Epithelial cell of proximal tubule (primary cell): ENCODE results near the gene EXOC5. TPM values are rescaled to one million over a fixed set of nuclear protein-coding genes. Genes with fewer than 3 reads are reported as not detected.
A peak's percentile ranks its signal among the peaks of the same experiment; 100 is the strongest.

Experiments
- DNase-seq: peaks from one replicate; pipeline ENCODE4 v3.0.0-alpha.2; 2011; ENCODE audit warnings: low read depth
- H3K4me3 ChIP-seq: 2 replicates; pipeline ENCODE4 v1.5.1; 2011; ENCODE audit warnings: low read depth, mild to moderate bottlenecking, low read length
- CTCF ChIP-seq: conservative IDR thresholded peaks from 2 replicates; pipeline ENCODE4 v1.5.1; 2012; ENCODE audit warnings: low read depth, mild to moderate bottlenecking, low read length
- total RNA-seq: library from RNA; depleted of rRNA; stranded (reverse); fragments of >200 nt; gene quantifications from 2 replicates; pipeline ENCODE4 v1.2.3, GENCODE V29; 2015

EXOC5 gene
- total RNA-seq, 1 donor from 2014 or later: 43.8 TPM

- TF ChIP-seq CTCF: peak; percentile 43
- no peak overlapping the region for H3K4me3 ChIP-seq
- no peak for DNase-seq
Measured at GRCh38 chr14:57189070-57189469, 79.6 kb downstream of the EXOC5 start.

GRCh38 chr14:57182760-57183503, 85.8 kb downstream of the EXOC5 start:
- DNase-seq: no peak
- no peak overlapping the region for H3K4me3 ChIP-seq
- TF ChIP-seq CTCF: peak; percentile 73

- TF ChIP-seq CTCF: no peak
- no peak overlapping the region for H3K4me3 ChIP-seq
- no peak for DNase-seq
Measured at GRCh38 chr14:57179273-57179672, 89.4 kb downstream of the EXOC5 start.

- DNase-seq: no peak
- TF ChIP-seq CTCF: no peak
- no peak overlapping the region for H3K4me3 ChIP-seq
Measured at GRCh38 chr14:57174466-57174865, 94.2 kb downstream of the EXOC5 start.

- no peak overlapping the region for H3K4me3 ChIP-seq
- no peak for TF ChIP-seq CTCF
- DNase-seq: no peak
Measured at GRCh38 chr14:57171903-57172302, 96.8 kb downstream of the EXOC5 start.

- no peak for DNase-seq
- H3K4me3 ChIP-seq: no peak overlapping the region
- no peak for TF ChIP-seq CTCF
Measured at GRCh38 chr14:57171363-57171762, 97.3 kb downstream of the EXOC5 start.

- H3K4me3 ChIP-seq: no peak overlapping the region
- no peak for DNase-seq
- no peak for TF ChIP-seq CTCF
Measured at GRCh38 chr14:57169901-57170300, 98.8 kb downstream of the EXOC5 start.
